ENCODE data around the gene ATP11C.

DNA sequence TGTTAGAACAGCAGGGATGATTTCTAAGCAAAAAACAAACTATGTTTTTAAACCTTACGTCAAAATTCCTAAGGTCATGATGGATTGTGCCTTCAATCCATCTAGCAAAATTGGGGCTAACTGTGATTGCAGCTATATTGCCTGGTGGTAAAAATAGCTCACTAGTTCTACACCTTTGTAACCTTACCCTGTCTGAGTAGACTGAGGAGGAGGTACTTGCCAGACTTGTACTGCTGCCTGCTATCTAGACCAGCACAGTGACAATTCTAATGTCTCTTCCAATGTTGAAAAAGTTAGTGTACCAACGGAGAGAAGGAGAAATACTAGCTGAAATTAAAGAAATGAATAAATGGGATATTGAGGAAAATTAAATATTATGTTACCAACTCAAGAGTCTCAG is 30.3 kb downstream of the ATP11C start:
- no peak for TF ChIP-seq FOXJ3 (CRISPR knock-in tag; IDR thresholded peaks at IDR 0.05)
- TF ChIP-seq POLR2A (conservative IDR thresholded peaks at IDR 0.05), result no peak

All from K562 (cell line).